ENCODE measurements around the gene EVI5. TPM values are rescaled to one million over a fixed set of nuclear protein-coding genes. Genes with fewer than 3 reads are reported as not detected.

The EVI5 gene
- total RNA-seq, 1 donor from 2014 or later: 52.6 TPM

DNA sequence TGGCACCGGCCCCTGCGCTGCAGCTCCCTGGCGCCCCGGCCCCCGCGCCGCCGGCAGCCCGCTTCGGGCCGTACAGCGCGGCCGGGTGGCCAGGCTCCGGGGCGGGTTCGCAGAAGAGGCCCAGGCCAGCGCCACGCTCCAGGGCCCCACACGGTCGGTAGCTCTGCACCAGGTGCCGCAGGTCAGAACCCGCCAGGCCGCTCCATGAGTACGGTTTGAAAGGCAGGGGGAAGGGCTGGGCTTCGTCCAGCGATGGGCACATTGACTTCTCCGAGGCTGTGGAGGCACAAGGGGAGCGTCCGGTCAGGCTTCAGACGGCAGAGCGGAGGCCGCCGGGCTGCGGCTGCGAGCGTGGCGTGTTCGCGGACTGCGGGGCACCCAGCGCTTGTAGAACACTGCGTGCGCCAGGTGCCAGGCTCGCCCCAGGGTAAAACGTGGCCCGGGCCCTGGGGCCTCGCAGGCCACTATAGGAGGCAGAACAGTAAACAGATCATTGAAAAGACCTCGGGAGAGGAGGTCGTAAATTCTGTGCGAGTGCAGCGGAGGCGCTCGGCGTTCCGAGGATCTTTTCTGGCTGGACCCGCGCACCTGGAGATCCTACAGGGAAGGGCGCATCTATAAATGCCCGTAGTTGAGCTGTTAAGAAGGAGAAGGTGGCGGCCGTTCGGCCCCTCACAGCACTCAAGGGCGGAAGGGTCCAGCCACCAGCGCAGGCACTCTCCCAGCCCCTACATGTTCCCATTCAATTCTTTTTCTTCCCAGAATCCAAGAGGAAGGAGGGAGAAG, 303.9 kb downstream of the EVI5 start:
- no peak for DNase-seq (ENCODE audit: extremely low spot score, unreplicated experiment)
- Mint-ChIP-seq H3K4me3 (ENCODE audit: unreplicated experiment) (peak overlapping the region; percentile 35), H3K36me3 (ENCODE audit: unreplicated experiment) (no peaks in the 10 kb centered on the region), H3K4me1 (ENCODE audit: unreplicated experiment) (peaks cover 52% of the 10 kb centered on the region), H3K9me3 (ENCODE audit: unreplicated experiment) (no peaks in the 10 kb centered on the region), H3K27ac (ENCODE audit: unreplicated experiment) (peak overlapping the region; percentile 23), H3K27me3 (ENCODE audit: unreplicated experiment) (peaks cover 86% of the 10 kb centered on the region)
- TF ChIP-seq CTCF (IDR thresholded peaks at IDR 0.05): no peak

GRCh38 chr1:92480200-92480812, 304.6 kb downstream of the EVI5 start:
- peaks cover 88% of the 10 kb centered on the region for H3K27me3 Mint-ChIP-seq (ENCODE audit: unreplicated experiment)
- no peak for TF ChIP-seq CTCF (IDR thresholded peaks at IDR 0.05)
- H3K36me3 Mint-ChIP-seq (ENCODE audit: unreplicated experiment): no peaks in the 10 kb centered on the region
- H3K4me1 Mint-ChIP-seq (ENCODE audit: unreplicated experiment): peaks cover 48% of the 10 kb centered on the region
- peak overlapping the region; percentile 11 for H3K4me3 Mint-ChIP-seq (ENCODE audit: unreplicated experiment)
- no peak for DNase-seq (ENCODE audit: extremely low spot score, unreplicated experiment)
- no peak overlapping the region for H3K27ac Mint-ChIP-seq (ENCODE audit: unreplicated experiment)
- H3K9me3 Mint-ChIP-seq (ENCODE audit: unreplicated experiment): no peaks in the 10 kb centered on the region

GRCh38 chr1:92479587-92479986, 305.3 kb downstream of the EVI5 start:
- Mint-ChIP-seq H3K27ac (ENCODE audit: unreplicated experiment) (no peak overlapping the region), H3K27me3 (ENCODE audit: unreplicated experiment) (peaks cover 88% of the 10 kb centered on the region), H3K36me3 (ENCODE audit: unreplicated experiment) (no peaks in the 10 kb centered on the region), H3K4me1 (ENCODE audit: unreplicated experiment) (peaks cover 41% of the 10 kb centered on the region), H3K4me3 (ENCODE audit: unreplicated experiment) (no peak overlapping the region), H3K9me3 (ENCODE audit: unreplicated experiment) (no peaks in the 10 kb centered on the region)
- DNase-seq (ENCODE audit: extremely low spot score, unreplicated experiment): no peak
- no peak for TF ChIP-seq CTCF (IDR thresholded peaks at IDR 0.05)

DNA sequence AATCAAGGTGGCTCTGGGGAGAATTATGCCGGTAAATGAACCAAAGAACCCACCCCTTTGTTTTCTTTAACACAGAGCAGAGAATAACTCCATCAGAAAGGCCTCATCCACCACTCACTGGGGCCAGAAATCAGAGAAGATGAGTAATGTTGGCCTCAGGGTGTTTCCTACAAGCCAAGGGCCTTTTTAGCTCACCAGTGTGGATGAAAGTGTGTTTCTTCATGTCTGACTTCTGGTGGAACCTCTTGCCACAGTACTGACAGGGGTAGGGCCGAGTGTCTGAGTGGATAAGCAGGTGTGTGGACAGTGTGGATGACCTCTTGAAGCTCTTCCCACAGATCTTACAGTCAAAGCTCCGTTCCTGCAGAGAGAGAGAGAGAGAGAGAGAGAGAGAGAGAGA, 306.5 kb downstream of the EVI5 start:
- no peak for TF ChIP-seq CTCF (IDR thresholded peaks at IDR 0.05)
- no peak for DNase-seq (ENCODE audit: extremely low spot score, unreplicated experiment)
- peaks cover 90% of the 10 kb centered on the region for H3K27me3 Mint-ChIP-seq (ENCODE audit: unreplicated experiment)

GRCh38 chr1:92476071-92476631, 308.8 kb downstream of the EVI5 start:
- TF ChIP-seq CTCF (IDR thresholded peaks at IDR 0.05): no peak
- Mint-ChIP-seq H3K36me3 (ENCODE audit: unreplicated experiment) (no peaks in the 10 kb centered on the region), H3K4me1 (ENCODE audit: unreplicated experiment) (peaks cover 10% of the 10 kb centered on the region), H3K4me3 (ENCODE audit: unreplicated experiment) (no peak overlapping the region), H3K27me3 (ENCODE audit: unreplicated experiment) (peaks cover 84% of the 10 kb centered on the region), H3K9me3 (ENCODE audit: unreplicated experiment) (no peaks in the 10 kb centered on the region), H3K27ac (ENCODE audit: unreplicated experiment) (no peak overlapping the region)
- no peak for DNase-seq (ENCODE audit: extremely low spot score, unreplicated experiment)

More for the DNA sequence above, 306.5 kb downstream of the EVI5 start:
- Mint-ChIP-seq H3K4me3 (ENCODE audit: unreplicated experiment) (no peak overlapping the region), H3K4me1 (ENCODE audit: unreplicated experiment) (peaks cover 31% of the 10 kb centered on the region), H3K9me3 (ENCODE audit: unreplicated experiment) (no peaks in the 10 kb centered on the region), H3K27ac (ENCODE audit: unreplicated experiment) (no peak overlapping the region), H3K36me3 (ENCODE audit: unreplicated experiment) (no peaks in the 10 kb centered on the region)

Data from osteocyte (in vitro differentiated cells).